NCI-H1417 treated with DMSO at 0.1 percent for 48 hours (cell line): ENCODE results near the gene ERFL.
"Not testable (repeated sequence)": the region's sequence is repeated elsewhere in the genome, so short reads cannot be mapped to it uniquely, and the experiment has no call there.

Source experiments
- DNase-seq: peaks from one replicate; lab custom pipeline; 2025; lab: John Stamatoyannopoulos, UW

The ERFL gene

DNA sequence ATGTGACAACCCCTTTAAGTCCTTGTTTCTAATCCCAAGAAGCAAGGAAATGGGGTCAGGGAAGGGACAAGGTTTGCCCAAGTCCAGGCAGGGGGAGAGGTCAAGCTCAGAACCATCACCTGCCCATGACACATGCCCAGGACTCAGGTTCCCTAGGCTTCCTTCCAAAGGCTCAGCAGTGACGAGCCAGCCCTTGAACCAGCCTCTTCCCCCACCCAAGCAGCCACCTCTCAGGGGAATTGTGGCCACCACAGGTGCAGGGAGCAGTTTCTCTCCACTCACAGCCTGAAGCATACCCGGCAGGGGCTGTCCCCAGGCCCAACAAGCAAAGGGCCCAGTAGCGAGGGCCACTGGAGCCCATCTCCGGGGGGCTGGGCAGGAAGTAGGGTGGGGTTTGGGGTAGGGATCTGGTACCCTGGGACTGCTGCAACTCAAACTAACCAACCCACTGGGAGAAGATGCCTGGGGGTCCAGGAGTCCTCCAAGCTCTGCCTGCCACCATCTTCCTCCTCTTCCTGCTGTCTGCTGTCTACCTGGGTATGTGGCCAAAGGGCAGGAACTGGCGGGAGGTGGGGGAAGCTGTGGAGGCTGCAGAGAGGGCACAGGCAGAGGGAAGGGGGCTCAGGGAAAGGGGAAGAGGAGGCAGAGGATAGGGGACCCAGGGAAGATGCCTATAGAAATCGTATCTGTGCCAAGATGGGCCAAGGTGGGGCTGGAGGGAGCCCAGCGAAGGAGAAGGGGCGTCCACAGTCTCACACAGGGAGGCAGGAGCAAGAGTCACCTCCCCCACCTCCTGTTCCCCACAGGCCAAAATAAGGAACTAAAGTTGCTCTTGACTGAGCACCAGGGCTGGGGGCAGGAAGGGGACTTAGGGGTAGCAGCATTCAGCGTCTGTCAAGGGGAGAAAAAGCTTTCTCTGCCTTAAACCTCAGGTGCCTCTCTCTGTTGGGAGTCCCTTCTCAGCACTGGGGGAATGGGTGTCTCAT lies 51.1 kb downstream of the ERFL start, which contains the start of gene CD79A:
Gene CD79A, plus strand, starts transcription at position 433 of the 986 bp plus-strand sequence. Its CDS starts 26 bp downstream, at position 459.
- no peak for DNase-seq

DNA sequence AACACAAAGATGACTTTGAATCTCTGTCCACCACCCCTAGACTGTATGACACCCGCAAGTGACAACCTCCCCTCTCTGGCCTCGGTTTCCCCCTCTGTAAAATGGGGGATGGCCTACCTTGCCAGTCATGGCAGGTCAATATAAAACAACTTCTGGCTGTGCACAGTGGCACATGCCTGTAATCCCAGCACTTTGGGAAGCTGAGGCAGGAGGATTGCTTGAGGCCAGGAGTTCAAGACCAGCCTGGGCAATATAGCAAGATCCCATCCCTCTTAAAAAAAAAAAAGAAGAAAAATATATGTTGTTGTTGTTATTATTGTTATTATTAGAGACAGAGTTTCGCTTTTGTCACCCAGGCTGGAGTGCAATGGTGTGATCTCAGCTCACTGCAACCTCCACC lies 52.3 kb downstream of the ERFL start:
- DNase-seq, result not testable (repeated sequence)

DNA sequence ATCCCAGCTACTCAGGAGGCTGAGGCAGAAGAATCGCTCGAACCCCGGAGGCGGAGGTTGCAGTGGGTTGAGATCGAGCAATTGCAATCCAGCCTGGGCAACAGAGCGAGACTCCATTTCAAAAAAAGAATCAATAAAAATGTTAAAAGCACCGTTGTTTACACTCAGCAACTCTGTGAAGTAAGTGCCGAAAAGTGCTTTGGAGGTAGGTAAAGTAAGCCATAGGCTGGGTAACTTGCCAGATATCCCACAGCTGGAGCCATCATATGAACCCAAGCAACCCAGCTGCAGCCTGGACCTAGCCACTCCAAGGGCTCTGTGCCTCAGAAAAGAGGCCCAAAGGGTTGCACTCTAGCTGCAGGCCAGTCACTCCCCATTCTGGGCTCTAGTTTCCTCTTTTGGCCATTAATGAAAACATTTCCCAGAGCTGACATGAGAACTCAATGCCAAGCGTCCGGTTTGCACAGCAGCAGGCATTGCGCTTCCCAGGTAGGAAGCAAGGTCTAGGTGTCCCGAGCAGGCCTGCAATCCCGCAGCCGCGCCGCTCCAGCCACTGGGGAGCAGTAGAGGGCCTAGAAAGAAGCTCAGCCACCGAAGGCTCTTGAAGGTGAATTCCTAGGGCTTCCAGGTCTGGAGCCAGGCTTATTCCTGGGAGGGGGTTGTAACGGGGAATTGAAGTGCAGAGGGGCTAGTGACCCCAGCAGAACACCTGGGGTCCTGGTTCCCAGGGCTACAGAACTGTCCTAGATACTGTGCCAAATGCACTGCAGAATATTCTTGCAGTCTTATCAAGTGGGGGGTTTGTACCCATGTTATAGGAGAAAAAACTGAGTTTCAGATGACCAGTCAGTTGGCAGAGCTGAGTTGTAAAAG lies 55.2 kb downstream of the ERFL start:
- no peak for DNase-seq

DNA sequence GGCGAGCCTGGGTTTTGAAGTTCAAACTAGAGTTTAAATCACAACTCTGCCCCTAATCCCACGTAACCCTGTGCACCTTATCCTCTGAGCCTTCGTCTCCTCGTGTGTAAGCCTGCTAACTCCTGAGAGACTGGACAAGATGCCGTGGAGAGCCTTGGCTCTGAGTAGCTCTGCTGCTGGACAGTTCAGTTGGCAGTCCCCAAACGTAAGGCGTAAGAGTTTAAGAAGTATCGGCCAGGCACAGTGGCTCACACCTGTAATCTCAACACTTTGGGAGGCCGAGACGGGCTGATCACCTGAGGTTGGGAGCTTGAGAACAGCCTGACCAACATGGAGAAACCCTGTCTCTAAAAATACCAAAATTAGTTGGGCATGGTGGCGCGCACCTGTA lies 55.9 kb downstream of the ERFL start:
- no peak for DNase-seq

DNA sequence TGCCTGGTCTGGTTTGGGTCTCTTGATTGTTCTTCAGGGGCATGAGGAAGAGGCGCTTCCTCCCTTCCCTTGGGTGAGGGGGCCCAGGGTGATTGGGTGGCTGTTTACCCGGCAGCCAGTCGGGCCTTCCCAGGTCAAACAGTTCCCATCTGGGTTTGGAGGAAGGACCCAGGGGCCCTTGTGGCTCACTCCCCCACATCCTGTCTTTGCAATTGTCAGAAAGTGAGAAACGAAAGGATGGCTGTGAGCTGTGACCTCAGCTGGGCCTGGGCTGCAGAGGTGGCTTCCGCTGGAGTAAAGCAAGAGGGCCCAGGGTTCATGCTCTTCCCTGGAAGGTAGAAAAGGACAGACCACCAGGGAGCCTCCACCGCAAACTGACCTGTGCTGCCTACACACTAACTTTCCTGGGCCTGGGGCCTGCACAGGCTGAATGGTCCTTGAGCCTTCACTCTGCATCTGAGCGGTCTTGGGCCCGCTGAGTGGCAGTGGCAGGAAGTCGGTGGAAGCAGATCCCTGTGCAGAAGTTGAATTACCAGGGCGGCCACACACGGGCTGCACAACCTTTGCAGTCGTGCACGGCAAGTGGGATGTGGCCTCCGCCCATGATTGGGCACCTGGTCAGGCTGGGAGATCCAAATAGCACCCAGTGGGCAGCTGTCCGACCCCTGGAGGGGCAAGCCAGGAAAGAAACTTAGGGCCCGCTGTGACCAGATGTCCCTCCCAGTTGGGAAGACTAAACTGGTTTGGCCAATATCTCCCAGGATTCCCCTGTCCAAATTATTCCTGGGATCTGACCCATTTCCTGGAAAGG lies 56.5 kb downstream of the ERFL start:
- no peak for DNase-seq

DNA sequence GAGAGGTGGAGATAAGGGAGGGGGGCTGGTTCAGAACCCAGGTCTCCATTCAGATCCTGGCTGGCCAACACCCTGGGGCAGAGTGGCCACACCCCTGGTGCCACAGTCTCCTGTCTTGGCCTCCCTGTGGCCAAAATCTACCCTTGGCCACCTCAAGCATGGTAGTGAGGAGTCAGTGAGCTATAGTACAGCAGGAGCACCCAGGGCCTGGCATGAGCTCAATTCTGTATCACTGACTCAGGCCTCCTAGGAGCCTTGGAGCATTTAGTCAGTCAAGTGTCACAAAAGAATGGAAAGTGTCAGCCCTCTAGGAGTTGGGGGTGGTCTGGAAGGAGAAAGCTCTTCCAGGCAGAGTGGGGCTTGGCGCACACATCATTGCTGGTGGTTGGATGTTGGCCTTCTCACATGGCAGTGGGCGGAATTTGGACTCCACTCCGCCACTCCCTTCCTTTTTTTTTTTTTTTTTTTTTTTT lies 57.8 kb downstream of the ERFL start:
- no peak for DNase-seq

DNA sequence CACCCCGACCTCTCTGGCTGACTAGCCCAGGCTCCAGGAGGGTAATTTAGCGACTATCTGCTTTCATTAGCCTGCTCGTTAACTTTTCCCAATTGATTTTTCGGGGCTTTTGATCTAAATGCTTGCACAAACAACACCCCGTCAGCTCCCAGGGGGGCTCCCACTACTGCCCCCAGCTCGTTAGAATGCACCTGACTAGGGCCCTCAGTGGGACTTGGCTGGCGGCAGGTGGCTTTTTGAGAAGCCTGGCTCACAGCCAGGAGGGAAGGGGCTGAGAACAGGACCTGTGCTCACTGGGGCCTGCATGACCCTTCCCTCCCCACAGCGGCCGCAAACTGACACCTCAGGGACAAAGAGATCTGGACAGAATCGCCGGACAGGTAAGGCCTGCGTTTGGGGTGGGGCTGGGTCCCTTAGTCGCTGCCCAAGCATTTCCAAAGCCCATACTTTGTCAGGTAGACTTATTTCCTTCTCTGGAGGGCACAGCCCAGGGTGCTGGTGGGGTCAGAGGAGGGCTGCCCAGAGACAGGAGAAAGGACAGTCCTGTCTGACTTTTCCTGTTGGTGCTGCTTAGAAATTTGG lies 58.8 kb downstream of the ERFL start:
- DNase-seq, result no peak

DNA sequence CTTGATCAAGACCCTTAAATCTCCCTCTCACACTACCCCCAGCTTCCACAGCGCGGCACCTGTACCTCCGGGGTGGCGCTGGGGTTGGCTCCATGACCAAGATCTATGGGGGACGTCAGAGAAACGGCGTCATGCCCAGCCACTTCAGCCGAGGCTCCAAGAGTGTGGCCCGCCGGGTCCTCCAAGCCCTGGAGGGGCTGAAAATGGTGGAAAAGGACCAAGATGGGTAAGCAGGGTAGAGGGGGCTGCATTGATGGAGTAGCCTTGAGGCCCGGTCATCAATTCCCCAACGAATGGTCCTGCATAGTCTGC lies 59.3 kb downstream of the ERFL start:
- DNase-seq, result no peak

DNA sequence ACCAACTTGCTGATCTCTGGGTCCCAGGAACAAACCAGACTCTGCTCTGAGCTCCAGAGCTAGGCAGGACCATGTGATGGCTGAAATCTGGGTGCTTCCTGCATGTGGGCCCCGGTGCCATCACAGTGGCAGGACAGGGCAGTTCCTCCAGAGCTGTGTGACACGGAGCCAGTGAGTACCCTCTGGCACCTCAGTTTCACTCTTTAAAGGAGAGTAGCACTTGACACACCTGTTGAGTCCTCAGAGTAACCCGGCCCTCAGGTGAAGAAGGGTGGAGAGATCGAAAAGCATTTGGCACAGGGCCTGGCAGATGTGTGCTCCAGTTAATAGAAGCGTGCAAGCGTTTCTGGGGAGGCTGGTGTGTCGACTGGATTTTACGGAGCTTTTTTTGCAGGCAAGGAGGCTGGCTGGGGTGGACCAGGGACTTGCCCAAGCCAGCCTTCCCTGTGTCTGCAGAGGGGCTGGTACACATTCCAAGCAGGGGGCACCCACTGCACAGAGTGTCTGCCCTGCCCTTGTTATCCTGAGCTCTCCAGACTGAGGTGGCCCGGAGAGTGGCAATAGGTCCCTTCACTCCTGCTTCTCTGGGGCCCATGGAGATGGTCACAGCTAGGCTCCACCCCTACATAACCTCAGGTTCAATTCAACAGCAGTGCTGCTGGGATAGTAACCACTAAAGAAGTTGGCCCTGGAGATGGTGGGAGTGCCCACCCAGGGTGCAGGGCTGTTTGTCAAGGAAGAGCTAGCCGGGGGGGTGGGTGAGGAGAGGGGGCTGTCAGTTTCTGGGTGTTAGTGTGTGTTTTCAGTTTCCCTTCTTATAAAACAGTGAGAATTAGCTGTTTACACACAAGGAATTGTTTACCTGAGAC lies 59.9 kb downstream of the ERFL start:
- no peak for DNase-seq

DNA sequence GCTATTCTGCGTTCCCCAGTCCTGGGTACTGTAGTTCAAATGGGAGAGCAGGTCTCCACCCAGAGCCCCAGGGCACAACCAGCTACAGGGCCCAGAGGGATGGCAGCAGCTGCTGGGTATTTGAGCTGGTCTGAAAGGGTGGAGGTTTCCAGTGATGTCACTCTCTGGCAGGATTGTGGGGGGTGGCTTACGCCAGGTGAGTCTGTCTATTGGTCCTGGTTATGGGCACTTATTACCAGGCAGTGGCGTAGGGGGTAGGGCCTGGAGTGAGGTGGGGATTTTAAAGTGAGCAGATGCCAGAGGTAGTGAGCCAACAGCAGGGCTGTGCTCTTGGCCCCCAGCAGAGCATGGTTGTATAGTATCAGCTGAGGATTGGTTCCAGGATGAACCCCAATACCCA lies 62.0 kb downstream of the ERFL start:
- DNase-seq, result no peak

DNA sequence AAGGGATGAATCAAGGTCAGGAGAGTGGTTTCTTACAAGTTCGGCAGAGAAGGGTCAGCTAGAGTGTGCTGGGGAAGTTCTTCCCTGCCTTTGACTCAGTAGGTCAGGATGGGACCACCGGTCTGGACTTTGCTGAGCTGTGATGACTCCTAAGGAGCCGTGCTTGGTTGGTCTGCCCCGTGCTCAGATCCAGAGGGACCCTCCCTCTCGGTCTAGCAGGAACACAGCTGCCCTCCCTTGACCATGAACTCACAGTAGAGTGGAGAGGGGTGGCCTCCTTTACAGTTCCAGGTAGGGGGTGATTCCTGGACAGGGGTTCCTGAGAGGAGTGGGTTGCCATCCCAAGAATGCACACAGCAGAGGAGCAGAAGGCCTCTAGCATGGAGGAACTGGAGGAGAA lies 63.9 kb downstream of the ERFL start:
- DNase-seq, result no peak

DNA sequence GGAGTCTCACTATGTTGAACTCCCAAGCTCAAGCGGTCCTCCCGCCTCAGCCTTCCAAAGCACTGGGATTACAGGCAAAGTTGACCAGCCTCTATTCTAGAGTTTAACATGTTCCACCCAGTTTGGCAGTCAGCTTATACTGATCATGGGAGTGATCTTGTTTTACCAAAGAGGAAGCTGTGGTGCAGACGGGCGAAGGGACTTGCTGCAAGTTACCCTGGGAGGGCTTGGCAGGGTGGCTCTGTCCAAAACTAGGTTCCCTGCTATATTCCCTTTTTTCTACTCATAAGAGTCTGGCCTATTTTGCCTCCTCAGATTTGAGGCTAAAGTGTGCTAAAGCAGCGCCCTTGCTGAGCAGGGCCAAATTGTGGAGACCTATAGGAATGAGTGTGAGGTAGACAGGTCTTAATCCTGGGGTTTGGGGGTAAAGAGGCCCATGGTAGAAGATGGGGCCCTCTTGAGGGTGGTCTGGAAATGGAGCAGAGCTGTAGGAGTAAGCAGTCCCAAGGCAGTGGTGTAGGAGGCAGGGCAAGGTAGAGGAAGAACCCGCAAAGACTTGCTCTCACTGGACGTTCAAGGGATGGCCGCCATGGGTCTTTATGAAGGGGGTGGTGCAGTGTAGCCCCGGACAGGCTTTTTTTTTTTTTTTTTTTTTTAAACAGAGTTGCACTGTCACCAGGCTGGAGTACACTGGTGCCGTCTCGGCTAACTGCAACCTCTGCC lies 64.9 kb downstream of the ERFL start:
- DNase-seq, result no peak

DNA sequence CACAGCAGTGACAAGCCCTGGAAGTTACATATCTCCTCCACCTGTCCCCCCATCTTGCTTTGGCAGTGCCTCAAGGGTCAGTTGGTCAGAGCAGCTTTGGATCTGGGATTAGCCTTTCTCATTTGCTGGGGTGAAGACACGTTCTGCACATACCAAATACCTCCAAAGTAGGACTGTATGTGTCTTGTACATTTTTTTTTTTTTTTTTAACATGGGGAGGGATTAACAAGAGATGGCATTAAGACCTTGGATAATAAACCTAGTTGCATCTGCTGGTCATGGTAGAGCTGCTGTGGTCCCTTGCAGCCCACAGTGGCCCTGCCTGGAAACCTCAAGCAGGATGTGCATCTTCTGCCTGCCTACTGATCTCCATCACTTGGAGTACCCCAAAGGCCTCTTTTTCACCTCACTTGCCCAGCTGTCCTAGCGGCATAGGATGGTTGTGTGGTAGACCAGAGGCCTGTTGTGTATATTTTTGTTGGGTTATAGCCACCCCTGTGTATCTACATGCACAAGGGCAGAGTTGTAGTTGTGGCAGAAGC lies 65.7 kb downstream of the ERFL start:
- no peak for DNase-seq

DNA sequence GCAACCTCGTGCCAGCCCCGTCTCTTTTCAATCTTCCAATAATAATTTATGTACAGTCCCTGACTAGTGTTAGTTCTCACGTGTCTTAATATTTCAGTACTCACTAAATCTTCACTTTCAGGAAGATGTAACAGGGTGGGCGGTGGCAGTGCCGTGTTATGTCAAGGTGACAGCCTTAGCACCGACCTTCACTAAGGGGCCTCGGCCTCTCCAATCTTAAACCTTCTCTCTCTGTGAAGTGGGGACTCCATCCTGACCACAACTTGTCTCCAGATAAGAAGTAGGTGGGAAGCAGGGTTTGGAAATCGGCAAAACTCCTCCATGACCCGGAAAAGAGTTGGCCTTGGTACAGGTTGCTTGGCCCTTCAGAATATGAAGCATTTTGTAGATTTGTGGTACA lies 66.4 kb downstream of the ERFL start:
- no peak for DNase-seq

DNA sequence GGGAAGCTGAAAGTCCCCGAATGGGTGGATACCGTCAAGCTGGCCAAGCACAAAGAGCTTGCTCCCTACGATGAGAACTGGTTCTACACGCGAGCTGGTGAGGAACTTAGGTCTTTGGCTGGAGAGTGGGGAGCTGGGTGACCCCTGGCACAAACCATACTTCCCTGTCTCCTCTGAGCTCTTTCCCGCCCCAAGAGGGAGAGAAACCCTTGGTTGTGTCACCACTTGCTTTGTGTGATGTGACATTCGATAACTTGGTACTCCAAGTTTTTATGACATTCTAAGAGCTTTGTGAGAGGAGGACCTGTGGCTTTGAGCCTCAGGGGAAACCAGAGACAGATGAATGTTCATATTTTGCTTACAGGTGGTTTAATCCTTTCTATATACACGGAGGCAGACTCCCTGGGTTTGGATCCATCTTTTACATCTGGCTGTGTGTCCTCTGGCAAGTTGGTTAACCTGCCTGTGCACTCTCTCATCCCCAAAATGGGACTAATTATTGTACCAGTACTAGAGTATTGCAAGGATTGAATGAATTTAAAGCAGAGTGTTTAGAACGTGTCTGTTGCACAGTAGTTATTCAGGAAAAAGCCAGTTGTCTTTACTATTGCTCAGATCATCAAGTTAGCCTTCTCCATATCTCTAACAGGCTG lies 67.0 kb downstream of the ERFL start:
- no peak for DNase-seq

DNA sequence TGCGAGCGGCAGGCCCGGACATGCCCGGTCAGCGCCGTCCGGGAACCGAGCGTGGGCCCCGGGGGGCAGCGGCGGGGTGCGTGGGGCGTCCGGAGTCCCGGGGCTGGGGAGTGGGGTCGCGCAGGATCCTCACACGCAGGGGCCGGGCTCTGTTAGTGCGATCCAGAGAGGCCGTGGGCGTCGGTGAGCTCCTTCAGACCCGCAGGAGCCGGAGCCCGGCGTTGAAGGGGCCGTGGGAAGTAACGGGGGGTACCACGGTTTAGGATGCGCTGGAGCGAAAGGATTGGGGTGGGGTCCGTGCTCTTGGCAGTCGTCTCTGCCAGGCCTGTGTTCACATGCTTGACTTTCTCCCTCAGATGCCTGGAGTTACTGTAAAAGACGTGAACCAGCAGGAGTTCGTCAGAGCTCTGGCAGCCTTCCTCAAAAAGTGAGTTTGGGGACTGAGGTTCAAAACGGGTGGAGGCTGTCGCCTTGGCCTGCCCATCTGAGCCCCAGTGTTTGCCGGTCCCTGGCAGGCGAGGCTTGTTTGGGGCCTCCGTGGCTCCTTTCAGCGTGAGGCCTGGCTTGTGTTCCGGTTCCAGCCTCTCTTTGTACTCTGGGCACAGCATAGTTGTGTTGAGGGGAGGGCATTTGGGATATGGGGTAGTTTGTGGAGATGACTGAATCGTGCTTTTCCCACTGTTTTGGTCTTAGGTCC lies 67.7 kb downstream of the ERFL start:
- DNase-seq, result no peak

DNA sequence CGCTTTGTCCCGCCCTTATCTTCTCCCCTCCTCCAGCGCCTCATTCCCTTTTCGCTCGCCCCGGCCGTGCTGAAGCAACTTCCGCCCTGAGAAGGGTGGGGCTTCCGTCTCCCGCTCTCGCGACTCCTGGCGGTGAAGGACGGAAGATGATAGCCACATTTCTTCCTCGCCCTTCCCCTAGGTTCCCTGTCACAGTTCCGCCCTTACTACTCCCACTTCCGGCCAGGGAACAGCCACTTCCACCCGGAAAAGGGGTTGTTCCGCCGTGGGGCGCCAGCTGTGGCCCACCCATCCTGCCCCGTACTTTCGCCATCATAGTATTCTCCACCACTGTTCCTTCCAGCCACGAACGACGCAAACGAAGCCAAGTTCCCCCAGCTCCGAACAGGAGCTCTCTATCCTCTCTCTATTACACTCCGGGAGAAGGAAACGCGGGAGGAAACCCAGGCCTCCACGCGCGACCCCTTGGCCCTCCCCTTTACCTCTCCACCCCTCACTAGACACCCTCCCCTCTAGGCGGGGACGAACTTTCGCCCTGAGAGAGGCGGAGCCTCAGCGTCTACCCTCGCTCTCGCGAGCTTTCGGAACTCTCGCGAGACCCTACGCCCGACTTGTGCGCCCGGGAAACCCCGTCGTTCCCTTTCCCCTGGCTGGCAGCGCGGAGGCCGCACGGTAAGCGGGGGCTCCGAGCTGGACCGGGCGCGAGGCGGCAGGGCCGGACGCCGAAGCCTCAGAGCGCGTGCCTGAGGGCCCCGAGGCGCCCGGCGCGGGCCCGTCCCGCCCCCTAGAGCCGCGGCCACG lies 68.4 kb downstream of the ERFL start, which contains the start of gene RPS19:
Gene RPS19, plus strand, starts transcription at position 638 of the 801 bp plus-strand sequence. CDS start 520 bp downstream, outside the sequence.
- DNase-seq, result peak; percentile 93
